Hematopoietic multipotent progenitor cell treated with erythropoietin and hydrocortisone succinate and interleukin-3 and kit ligand, for 8 days (in vitro differentiated cells): Measurements from ENCODE around the gene DSC1.

ENCODE experiments used
- DNase-seq: peaks from one replicate; pipeline ENCODE4 v3.0.0-alpha.2; 2015

The DSC1 gene

DNA sequence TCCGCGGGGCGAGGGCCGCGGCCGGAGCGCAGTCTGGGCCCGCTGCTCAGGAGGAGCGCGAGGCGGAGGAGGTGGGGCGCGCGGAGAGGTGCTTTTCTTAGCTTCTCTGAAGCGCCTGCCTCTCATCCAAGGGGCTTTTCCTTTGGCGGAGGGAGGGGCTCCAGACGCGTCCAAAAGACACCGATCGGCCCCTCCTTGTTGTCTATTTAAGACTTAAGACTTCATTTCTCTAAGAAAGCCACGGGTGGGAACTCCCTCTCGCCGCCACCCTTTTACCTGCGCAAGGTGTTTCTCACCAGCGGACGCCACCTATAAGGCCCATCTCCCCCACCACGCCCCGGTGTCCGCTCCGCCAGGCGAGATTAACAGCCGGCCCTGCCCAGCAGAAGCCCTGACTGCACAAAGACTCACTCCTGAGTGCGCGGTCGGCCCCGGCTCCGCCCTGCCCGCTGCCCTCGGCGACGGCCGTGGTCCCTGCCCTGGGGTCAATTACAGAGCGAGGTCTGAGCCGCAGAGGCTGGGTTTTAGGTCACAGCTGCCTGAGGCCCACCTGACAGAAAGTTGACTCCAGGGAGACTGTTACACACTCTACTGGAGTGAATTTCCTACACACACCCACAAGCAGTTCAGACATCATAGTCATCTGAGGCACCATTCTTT is 60.5 kb downstream of the DSC1 start, which contains the start of gene DSC2:
DSC2 (minus strand) TSS at position 397 of the 660 bp plus-strand sequence. CDS start 450 bp downstream, outside the sequence.
- no peak for DNase-seq

GRCh38 chr18:31101183-31102024 is 61.3 kb downstream of the DSC1 start:
- no peak for DNase-seq

DNA sequence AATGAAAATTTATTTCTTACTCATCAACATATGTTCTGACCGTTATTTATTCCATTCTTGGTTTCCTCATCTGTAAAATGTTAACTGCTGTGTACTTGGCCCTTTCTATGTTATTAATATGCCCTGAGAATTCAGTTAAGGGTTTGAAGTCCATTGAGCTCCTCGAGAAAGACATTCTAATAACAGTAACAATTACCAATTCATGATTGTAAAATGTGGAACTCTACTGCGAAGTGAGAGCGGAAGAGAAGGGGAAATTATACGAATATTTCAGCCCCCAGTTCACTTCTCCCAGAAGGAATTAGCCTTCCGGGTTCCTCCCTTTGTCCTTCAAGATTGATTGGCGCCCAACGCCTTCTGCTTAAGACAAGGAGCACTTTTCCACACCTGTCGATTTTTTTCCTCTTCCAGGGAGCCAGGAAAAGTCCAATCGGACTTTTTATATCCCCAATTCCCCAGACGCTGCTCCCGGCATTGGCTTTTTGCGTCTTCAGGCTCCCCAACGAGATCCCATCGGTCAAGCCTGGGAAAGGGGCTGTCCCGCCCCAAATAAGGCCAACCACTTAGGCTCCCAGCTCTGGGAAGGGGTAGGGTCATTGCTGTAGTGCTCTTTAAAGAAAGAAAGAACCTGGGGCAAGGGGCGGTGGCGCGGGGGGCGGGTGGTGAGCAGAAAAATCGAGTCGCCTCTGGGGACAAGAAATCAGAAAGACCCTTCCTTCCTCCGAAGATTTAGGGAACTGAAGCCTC is 62.0 kb downstream of the DSC1 start:
- no peak for DNase-seq

DNA sequence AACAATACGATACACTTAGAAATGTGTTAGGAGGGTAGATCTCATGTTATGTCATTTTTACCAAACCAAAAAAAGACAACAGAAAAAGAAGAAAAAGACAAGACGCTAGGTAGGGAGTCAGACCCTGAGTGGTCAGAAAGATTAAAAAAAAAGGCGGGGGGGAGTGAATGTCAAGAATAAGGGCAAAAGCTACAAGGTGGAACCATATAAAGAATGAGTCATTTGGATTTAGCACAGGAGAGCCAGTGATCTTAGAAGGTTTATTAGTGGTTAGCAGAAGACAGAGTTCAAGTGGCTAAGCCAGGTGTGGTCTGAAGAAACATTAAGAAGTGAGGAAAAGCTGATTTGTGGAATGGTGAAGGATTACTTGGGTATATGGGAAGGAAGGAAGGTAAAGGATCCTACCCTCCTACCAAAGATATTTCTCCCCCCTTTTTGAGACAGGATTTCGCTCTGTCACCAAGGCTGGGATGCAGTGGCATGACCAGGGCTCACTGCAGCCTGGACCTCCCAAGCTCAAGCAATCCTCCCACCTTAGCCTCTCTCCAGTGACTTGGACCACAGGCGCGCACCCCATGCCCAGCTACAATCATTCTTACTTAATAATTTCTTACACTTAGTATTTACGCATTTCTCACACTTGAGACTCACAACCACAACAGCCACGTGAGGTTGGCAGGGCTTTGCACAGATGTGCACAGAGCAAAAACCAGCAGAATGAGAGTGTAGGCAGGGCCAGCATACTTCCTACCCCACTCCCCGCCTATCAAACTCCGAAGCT is 63.0 kb downstream of the DSC1 start:
- DNase-seq: no peak

GRCh38 chr18:31098878-31099277 is 63.8 kb downstream of the DSC1 start:
- no peak for DNase-seq

DNA sequence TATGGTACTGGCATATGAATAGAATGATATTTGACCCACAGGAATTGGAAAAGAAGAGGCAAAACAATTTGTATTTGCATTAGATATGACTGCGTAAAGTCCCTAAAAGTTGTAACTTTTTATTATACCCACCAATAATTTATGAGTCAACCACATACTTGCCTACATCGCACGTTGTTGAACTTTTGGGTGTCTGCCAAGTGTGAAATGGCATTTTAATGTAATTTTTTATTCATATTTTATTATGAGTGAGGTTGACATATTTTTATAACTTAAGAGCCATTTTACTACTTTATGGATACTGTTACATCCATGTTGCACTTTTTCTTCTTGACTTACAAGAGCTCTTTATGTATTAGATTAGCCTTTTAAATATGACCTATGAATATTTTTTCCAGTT is 65.0 kb downstream of the DSC1 start:
- no peak for DNase-seq

DNA sequence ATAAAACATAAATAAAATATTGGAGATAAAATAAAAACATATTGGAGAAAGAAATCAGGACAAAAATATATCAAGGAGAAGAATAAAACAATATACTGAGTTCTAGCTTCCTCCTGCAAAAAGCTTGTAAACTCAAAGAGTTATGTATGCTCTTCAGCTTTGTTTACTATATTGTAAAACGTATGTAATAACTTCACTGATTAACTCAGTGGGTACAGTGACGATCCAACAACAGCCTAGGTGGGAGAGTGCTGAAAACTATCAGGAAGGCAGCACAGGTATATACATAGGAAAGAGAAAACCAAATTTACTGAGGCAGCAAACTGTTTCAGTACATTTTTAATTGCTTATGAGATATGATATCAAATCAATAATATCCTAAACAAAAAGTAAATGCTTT is 68.8 kb downstream of the DSC1 start:
- no peak for DNase-seq

DNA sequence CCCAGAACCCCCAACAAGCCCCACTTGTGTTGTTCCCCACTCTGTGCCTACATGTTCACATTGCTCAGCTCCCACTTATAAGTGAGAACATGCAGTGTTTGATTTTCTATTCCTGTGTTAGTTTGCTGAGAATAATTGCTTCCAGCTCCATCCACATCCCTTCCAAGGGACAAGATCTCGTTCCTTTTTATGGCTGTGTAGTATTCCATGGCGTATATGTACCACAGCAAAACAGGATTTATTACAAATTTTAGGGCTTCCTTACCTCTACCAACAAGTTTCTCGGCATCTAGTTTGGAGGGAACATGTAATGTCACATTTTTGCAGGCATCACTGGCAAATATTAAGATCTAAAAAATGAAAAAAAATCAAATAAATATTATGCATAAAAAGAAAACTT is 69.4 kb downstream of the DSC1 start:
- DNase-seq: no peak

DNA sequence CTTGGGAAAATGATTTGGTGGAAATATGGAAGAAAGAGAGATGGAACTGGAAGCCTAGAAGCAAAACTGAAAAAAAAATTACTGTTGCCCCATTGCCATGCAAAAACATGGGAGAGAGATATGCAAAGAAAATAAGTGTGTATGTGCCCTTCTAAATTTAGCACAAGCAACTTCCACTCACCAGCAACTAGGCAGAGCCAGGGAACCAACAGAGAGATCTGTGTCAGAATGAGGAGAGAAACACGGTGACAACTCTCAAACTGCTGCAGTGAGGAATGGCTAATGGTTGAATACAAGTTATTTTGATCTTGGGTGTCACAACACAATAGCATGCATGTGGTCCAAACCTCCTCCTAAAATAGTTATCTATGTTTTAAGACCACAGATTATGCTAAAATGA is 71.3 kb downstream of the DSC1 start:
- DNase-seq: no peak

- no peak for DNase-seq
Measured at GRCh38 chr18:31088532-31088931, 74.1 kb downstream of the DSC1 start.

- no peak for DNase-seq
Measured at GRCh38 chr18:31079973-31080372, 82.7 kb downstream of the DSC1 start.
